GM18502 (cell line): ENCODE measurements around the gene CSNK2A2.

Experiments
- ATAC-seq: cut with Tn5 transposase; IDR thresholded peaks from one replicate; pipeline ENCODE4 v1.9.1; 2021; ENCODE audit warnings: mild to moderate bottlenecking; ENCODE audit not compliant: unreplicated experiment, poor library complexity

Gene CSNK2A2

DNA sequence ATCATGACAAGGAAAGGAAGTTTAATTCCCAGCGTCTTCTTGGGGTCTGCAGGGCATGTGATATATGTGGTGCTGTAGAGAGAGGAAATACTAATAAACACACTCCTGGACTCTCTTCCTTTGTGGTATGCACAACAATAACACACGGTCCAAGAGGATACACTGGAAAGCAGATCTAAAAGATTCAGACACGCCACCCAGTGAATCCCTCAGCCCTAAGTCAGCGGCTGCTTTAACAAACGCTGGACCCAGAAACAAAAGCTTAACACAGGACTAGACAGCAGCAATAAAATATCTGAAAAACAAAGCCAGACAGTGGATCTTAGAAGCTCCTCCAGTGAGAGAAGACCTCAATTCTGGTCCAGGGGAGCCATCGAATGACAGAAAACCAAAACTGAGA is 81.8 kb downstream of the CSNK2A2 start:
- ATAC-seq = no peak

DNA sequence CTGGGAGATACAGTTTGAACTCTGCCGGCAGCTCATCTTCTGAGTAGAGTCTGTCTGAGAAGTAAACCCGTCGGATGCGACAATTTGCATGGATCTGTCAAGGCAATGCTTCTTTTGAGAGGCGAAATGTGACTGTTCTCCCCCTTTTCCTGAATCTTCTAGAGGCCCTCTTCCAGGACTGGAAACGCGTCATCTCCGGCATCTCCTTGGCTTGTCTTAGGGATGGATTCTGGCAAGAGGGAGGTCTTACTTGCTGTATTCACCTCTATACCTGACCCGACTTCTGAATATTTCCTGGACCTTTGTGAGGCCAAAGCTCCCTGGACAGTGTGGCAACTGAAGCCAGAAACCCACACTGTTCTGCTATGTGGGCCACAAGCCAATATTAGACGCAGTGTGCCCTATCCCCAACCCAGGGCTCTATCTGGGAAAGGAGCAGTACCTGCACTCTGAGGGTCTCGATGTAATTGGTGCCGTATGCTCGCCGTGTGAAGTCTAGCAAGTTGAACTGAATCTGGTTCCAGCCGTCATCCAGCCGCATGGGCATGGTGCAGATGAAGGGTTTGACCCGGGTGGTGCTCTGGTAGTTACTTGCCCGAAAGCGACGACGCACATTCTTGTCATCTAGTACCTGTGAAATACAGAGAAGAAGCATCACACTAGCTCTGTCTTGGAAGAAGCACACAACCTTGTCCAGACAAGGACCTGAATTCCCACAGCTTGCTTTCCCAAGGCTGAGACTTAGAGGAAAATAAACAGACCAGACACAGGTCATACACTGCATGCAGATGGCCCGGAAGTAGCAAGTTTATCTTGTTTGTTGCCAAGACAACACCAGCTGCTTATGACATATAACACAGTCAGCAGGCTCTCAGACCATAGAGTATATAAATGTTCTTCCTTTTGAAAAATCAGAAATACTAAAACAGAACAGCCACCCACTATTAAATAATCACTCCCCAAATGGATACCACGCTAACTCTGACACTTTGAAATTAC is 82.8 kb downstream of the CSNK2A2 start:
- no peak for ATAC-seq

DNA sequence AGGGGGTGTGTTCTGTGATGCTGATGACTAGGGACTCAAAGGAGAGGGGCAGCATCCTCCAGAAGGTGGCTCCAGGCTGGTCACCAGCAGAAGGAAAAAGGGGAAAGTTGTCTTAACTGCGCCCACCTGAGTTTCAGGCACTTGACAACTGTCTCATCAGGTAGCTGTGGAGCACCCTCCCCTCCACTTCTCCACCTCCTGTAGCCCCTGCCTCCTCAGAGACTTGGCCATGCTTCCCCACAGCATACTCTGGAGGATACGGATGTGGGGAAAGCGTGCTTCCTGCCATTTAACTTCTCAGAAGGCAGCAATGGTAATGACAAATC is 86.6 kb downstream of the CSNK2A2 start:
- no peak for ATAC-seq

DNA sequence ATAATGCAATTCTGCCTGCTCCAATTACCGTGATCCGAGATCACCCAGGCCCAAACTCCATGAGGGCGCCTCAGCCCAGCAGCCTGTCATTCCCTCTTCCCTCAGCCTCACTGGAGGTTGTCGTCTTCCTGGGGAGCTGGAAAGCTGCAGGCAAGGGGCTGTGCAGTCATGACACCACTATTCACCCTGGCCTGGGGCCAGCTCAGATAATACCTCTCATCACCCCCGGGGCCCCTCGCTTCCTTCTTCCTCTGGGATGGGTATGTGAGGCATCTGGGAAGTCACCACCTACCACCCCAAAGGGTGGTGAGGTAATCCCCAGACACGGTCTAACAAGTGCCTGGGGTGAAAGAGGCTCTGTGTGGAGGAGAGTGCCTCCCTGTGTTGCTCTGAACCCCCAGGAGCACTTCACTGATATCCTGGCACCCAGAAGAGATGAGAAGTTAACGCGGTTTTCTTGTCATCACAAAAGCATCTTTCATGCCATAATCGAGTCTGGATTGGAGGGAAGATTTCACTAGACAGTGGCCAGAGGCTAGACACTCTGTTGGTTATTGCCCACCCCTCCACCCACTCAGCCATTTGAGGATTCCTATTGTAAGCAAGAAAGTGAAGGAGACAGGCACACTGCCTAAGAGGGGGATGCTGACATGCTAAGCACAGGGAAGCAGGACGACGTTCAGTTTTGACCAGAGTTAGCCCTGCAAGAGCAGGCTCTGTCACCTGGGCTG is 87.2 kb downstream of the CSNK2A2 start:
- no peak for ATAC-seq

DNA sequence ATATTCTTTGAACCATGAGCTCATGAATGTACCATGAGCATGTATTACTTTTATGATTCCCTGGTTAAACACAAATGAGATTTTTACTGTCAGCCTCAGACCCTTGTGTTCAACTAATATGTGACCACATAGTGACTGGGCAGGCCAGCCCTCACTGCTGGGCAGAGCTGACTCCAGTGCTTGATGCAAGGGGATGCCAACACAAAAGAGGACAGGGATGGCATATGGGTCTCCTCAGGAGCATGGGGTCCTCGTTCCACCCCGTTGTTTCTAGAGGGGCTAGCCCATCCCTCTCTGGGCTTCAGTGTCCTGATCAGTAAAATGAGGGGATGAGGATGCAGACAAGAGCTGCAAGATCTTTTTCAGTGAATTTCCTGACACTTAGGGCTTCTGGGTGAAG is 88.0 kb downstream of the CSNK2A2 start:
- ATAC-seq = no peak

DNA sequence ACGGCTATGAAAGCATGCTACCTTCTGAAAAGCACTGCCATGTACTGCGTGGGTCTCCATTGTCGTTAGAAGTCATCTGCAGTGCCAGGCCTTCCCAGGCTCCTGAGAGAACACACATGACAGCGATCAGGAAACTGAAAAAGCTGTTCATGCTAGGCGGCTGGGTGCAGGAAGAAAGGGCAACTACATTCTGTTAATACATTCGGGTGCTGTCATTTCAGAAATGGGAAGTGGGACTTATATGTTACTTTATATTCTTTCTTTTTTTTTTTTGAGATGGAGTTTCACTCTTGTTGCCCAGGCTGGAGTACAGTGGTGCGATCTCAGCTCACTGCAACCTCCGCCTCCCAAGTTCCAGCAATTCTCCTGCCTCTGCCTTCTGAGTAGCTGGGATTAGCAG is 88.6 kb downstream of the CSNK2A2 start:
- ATAC-seq = no peak
